ENCODE results near the gene RCOR1. TPM values are rescaled to one million over a fixed set of nuclear protein-coding genes. Genes with fewer than 3 reads are reported as not detected.
A peak's percentile ranks its signal among the peaks of the same experiment; 100 is the strongest.

The RCOR1 gene
- total RNA-seq, 1 experiment from 2014 or later, result 34.1 TPM

DNA sequence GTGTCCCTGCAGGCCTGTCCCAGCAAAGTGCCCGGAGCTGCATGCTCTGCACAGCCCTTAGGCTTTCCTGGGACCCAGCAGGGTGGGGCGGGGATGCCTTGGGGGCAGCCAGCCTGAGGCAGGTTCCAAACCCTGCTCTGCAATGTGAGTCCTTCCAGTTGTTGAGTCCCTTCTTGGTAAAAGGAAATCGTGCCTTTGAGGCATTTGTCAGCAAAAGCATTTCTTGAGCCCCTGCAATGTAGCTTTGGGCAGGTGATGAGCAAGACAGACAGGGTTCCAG, 146.7 kb downstream of the RCOR1 start:
- peaks cover 9 to 25% (median 17%) of the 10 kb centered on the region in 3 experiments for H3K36me3 Mint-ChIP-seq (ENCODE audit: insufficient read depth in 1 of 3, low read depth in 3 of 3)

More for the DNA sequence above, 146.7 kb downstream of the RCOR1 start:
- no peaks in the 10 kb centered on the region for H3K9me3 ChIP-seq (ENCODE audit: control insufficient read depth, low read depth, low read length)
- Mint-ChIP-seq H3K27ac (no peak overlapping the region), H3K9me3 (peaks cover 18 to 25% of the 10 kb centered on the region in 2 experiments), H3K27me3 (ENCODE audit: low read depth) (no peaks in the 10 kb centered on the region; the same call in 1 of the 2 replicates), H3K4me1 (no peaks in the 10 kb centered on the region), H3K4me3 (no peak overlapping the region)
- H4K20me1 ChIP-seq (ENCODE audit: control insufficient read depth, insufficient read depth, insufficient read length), result no peaks in the 10 kb centered on the region
- H3K4me1 ChIP-seq (ENCODE audit: insufficient read depth, low read length), result no peaks in the 10 kb centered on the region
- no peak overlapping the region for H3K4me2 ChIP-seq (ENCODE audit: insufficient read depth, insufficient read length, low read length)
- no peak overlapping the region for H2BK120ac ChIP-seq (ENCODE audit: low read depth, low read length, poor library complexity, severe bottlenecking)
- H4K5ac ChIP-seq (ENCODE audit: insufficient read length, low read depth, low read length), result no peak overlapping the region
- no peak overlapping the region for H3K56ac ChIP-seq (ENCODE audit: insufficient read length, low read depth, low read length)
- H3K9ac ChIP-seq (ENCODE audit: extremely low read depth, insufficient read length, low read length), result no peak overlapping the region
- no peaks in the 10 kb centered on the region for H3K79me1 ChIP-seq (ENCODE audit: insufficient read depth, low read depth, low read length, poor library complexity, severe bottlenecking)
- H3K23me2 ChIP-seq (ENCODE audit: insufficient read length, low read depth, low read length, poor library complexity, severe bottlenecking), result no peaks in the 10 kb centered on the region
- H2BK20ac ChIP-seq (ENCODE audit: low read depth, low read length, poor library complexity, severe bottlenecking), result no peak overlapping the region
- H3K4ac ChIP-seq (ENCODE audit: low read depth, low read length), result no peak overlapping the region
- WGBS (ENCODE audit: extremely low coverage, insufficient read length, low lambda C conversion rate), result no CpG with 5 or more reads among the region's 3 CpGs
- TF ChIP-seq, protein P1, sequence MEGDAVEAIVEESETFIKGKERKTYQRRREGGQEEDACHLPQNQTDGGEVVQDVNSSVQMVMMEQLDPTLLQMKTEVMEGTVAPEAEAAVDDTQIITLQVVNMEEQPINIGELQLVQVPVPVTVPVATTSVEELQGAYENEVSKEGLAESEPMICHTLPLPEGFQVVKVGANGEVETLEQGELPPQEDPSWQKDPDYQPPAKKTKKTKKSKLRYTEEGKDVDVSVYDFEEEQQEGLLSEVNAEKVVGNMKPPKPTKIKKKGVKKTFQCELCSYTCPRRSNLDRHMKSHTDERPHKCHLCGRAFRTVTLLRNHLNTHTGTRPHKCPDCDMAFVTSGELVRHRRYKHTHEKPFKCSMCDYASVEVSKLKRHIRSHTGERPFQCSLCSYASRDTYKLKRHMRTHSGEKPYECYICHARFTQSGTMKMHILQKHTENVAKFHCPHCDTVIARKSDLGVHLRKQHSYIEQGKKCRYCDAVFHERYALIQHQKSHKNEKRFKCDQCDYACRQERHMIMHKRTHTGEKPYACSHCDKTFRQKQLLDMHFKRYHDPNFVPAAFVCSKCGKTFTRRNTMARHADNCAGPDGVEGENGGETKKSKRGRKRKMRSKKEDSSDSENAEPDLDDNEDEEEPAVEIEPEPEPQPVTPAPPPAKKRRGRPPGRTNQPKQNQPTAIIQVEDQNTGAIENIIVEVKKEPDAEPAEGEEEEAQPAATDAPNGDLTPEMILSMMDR (conservative IDR thresholded peaks at IDR 0.05), result no peak
- no peak overlapping the region for H3K27ac ChIP-seq (ENCODE audit: insufficient read length, low read depth, low read length)
- H2BK5ac ChIP-seq (ENCODE audit: insufficient read length, low read length), result no peak overlapping the region
- no peak overlapping the region for H3T11ph ChIP-seq (ENCODE audit: low read length)
- no peak overlapping the region for H2BK15ac ChIP-seq (ENCODE audit: low read depth, low read length)
- no peak overlapping the region for H3K23ac ChIP-seq (ENCODE audit: insufficient read length, low read depth, low read length)
- H4K8ac ChIP-seq (replicated peaks; ENCODE audit: insufficient read length, low read depth, low read length), result no peak overlapping the region
- H2BK12ac ChIP-seq (ENCODE audit: insufficient read length, low read depth, low read length), result no peak overlapping the region
- no peak overlapping the region for H3K18ac ChIP-seq (ENCODE audit: insufficient read length, low read depth, low read length)
- no peaks in the 10 kb centered on the region for H3K79me2 ChIP-seq (ENCODE audit: insufficient read depth, low read length)
- DNase-seq, result peak; percentile 31
- no peak overlapping the region for H2AK5ac ChIP-seq (ENCODE audit: insufficient read length, low read length)
- H3K27me3 ChIP-seq (ENCODE audit: insufficient read depth, low read length), result no peaks in the 10 kb centered on the region
- no peak overlapping the region for H4K91ac ChIP-seq (ENCODE audit: insufficient read length, low read depth, low read length)
- no peak overlapping the region for H2AFZ ChIP-seq (ENCODE audit: low read length)
- no peak overlapping the region for H3K14ac ChIP-seq (ENCODE audit: insufficient read depth, low read length)
